Smooth muscle cell (in vitro differentiated cells): ENCODE measurements around the gene PIGV. TPM values are rescaled to one million over a fixed set of nuclear protein-coding genes. Genes with fewer than 3 reads are reported as not detected.
"Not testable (repeated sequence)": the region's sequence is repeated elsewhere in the genome, so short reads cannot be mapped to it uniquely, and the experiment has no call there.

ENCODE experiments used
- DNase-seq: peaks from one replicate; lab custom pipeline; 2025; ENCODE audit not compliant: unreplicated experiment; lab: John Stamatoyannopoulos, UW
- H2AFZ ChIP-seq: fragments of 200-600 bp; sonication (generic); 2 replicates; pipeline ENCODE4 v1.6.0; 2016; ENCODE audit warnings: antibody characterized with exemption, low read depth, mild to moderate bottlenecking
- H3F3A ChIP-seq: fragments of 200-600 bp; sonication (generic); 2 replicates; pipeline ENCODE4 v1.6.0; 2017; ENCODE audit warnings: antibody characterized with exemption, low read depth
- H3K27ac ChIP-seq: fragments of 200-600 bp; sonication (generic); 2 replicates; pipeline ENCODE4 v1.5.1; 2016; ENCODE audit warnings: low read depth, mild to moderate bottlenecking
- H3K27me3 ChIP-seq: fragments of 200-600 bp; sonication (generic); 2 replicates; pipeline ENCODE4 v1.6.1; 2016; ENCODE audit warnings: low read depth, mild to moderate bottlenecking
- H3K36me3 ChIP-seq: fragments of 200-600 bp; sonication (generic); 2 replicates; pipeline ENCODE4 v1.5.1; 2016; ENCODE audit warnings: low read depth
- H3K4me1 ChIP-seq: fragments of 200-600 bp; sonication (generic); 2 replicates; pipeline ENCODE4 v1.5.1; 2016; ENCODE audit warnings: low read depth
- H3K4me2 ChIP-seq: fragments of 200-600 bp; sonication (generic); 2 replicates; pipeline ENCODE4 v1.6.0; 2016; ENCODE audit warnings: mild to moderate bottlenecking
- H3K4me3 ChIP-seq: fragments of 200-600 bp; sonication (generic); 2 replicates; pipeline ENCODE4 v1.5.1; 2016; ENCODE audit warnings: mild to moderate bottlenecking
- H3K79me2 ChIP-seq: fragments of 200-600 bp; sonication (generic); 2 replicates; pipeline ENCODE4 v1.6.0; 2016; ENCODE audit warnings: low read depth, mild to moderate bottlenecking
- H3K9ac ChIP-seq: fragments of 200-600 bp; sonication (generic); 2 replicates; pipeline ENCODE4 v1.6.0; 2016; ENCODE audit warnings: low read depth
- H3K9me3 ChIP-seq: fragments of 200-600 bp; sonication (generic); replicated peaks from 2 replicates; pipeline ENCODE4 v1.5.1; 2016; ENCODE audit warnings: low read depth
- H4K20me1 ChIP-seq: fragments of 200-600 bp; sonication (generic); 2 replicates; pipeline ENCODE4 v1.6.0; 2016; ENCODE audit warnings: low read depth
- CTCF ChIP-seq: fragments of 200-600 bp; sonication (generic); IDR thresholded peaks from 2 replicates; pipeline ENCODE4 v1.5.1; 2017; ENCODE audit warnings: borderline replicate concordance, mild to moderate bottlenecking, antibody characterized with exemption; ENCODE audit not compliant: insufficient read depth, poor library complexity, severe bottlenecking
- whole genome bisulfite sequencing: methylation state at CpG from one replicate; pipeline ENCODE4 v1.1.7; 2016; ENCODE audit warnings: low lambda C conversion rate; 5-methylcytosine and 5-hydroxymethylcytosine counted together
- polyA plus RNA-seq: library from polyadenylated mRNA; unstranded; fragments of >200 nt; fragmentation: Nextera tagmentation; extraction: Ambion mirVana; gene quantifications from 2 replicates; pipeline ENCODE4 v1.2.1, GENCODE V29; 2016
- total RNA-seq: library from RNA; depleted of rRNA; stranded (reverse); fragments of >200 nt; gene quantifications from 2 replicates; pipeline ENCODE4 v1.2.3, GENCODE V29; 2014

The PIGV gene
- total and polyA plus RNA-seq, 2 experiments from 2014 or later = 8.7 to 9.9 TPM

- Histone ChIP-seq H3K4me1 (peaks cover 11% of the 10 kb centered on the region), H3K79me2 (no peaks in the 10 kb centered on the region), H3F3A (peaks cover 9% of the 10 kb centered on the region), H3K27ac (no peak overlapping the region), H3K9me3 (no peaks in the 10 kb centered on the region), H4K20me1 (no peaks in the 10 kb centered on the region), H3K4me2 (no peak overlapping the region), H3K4me3 (no peak overlapping the region), H3K9ac (no peak overlapping the region), H3K36me3 (no peaks in the 10 kb centered on the region), H3K27me3 (no peaks in the 10 kb centered on the region), H2AFZ (no peak overlapping the region)
- 96% methylated on average over 2 of the region's 2 CpGs for WGBS
- TF ChIP-seq CTCF = no peak
- DNase-seq = no peak
Measured at GRCh38 chr1:26797627-26798026, 9.9 kb downstream of the PIGV start.

DNA sequence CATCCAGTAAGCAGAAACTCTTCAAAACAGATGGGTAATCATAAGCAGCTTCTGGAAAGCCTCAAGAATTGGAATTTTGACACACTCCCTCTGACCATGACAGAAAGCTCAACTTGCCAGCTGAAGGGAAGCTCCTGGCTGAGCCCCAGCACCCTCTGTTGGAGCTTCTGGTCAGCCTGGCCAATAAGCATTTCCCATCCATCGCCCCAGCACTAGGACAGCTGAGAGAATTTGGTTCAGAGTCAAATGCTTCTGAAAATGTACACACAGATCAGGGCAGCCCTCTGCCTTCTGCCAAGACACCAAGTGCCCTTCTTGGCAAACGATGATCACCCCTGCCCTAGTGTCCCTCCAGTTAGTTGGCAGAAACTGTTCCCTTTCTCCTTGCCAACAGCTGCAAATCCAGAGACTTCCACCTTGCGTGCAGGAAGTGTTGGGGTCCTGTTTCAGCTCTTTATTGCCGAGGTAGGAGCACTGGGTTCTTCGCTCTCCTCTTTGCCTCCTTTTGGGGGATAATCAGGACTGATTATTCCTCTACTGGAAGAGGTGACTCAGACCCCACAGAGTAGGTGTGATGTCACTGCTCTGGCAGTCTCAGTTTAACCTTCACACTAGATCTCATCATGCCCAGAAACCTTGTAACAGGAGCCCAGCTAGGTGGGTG is 11.9 kb downstream of the PIGV start:
- Histone ChIP-seq H3K27me3 (no peaks in the 10 kb centered on the region), H3K36me3 (no peaks in the 10 kb centered on the region), H3K4me3 (no peak overlapping the region)

DNA sequence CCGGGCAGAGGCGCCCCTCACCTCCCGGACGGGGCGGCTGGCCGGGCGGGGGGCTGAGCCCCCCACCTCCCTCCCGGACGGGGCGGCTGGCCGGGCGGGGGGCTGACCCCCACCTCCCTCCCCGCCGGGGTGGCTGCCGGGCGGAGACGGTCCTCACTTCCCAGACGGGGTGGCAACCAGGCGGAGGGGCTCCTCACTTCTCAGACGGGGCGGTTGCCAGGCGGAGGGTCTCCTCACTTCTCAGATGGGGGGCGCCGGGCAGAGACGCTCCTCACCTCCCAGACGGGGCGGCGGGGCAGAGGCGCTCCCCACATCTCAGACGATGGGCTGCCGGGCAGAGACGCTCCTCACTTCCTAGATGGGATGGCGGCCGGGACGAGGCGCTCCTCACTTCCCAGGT is 16.2 kb downstream of the PIGV start:
- WGBS = 98% methylated on average over 14 of the region's 36 CpGs
- H3K27ac ChIP-seq, H3F3A ChIP-seq: not testable (repeated sequence)

More for the DNA sequence above, 11.9 kb downstream of the PIGV start:
- 55% methylated on average over 5 of the region's 5 CpGs for whole genome bisulfite sequencing
- Histone ChIP-seq H3K9ac (peak overlapping the region; percentile 60), H3K4me1 (peaks cover 11% of the 10 kb centered on the region), H3K4me2 (peak overlapping the region; percentile 14), H3K79me2 (no peaks in the 10 kb centered on the region), H2AFZ (no peak overlapping the region), H3F3A (peaks cover 9% of the 10 kb centered on the region), H3K9me3 (no peaks in the 10 kb centered on the region), H3K27ac (peak overlapping the region; percentile 81), H4K20me1 (no peaks in the 10 kb centered on the region)
- no peak for DNase-seq
- TF ChIP-seq CTCF = no peak

GRCh38 chr1:26810105-26810504 is 22.4 kb downstream of the PIGV start:
- not testable (repeated sequence) for H4K20me1 ChIP-seq, H3K27me3 ChIP-seq, H3F3A ChIP-seq, DNase-seq, H3K27ac ChIP-seq, H2AFZ ChIP-seq, H3K9ac ChIP-seq, H3K9me3 ChIP-seq, H3K79me2 ChIP-seq, H3K4me2 ChIP-seq, H3K4me3 ChIP-seq, H3K36me3 ChIP-seq, H3K4me1 ChIP-seq
- 61% methylated on average over 11 of the region's 11 CpGs for WGBS
- TF ChIP-seq CTCF = peak; percentile 64

More for the DNA sequence above, 16.2 kb downstream of the PIGV start:
- not testable (repeated sequence) for H3K9ac ChIP-seq, H3K4me2 ChIP-seq, H3K79me2 ChIP-seq, H2AFZ ChIP-seq, H3K9me3 ChIP-seq, DNase-seq, H3K27me3 ChIP-seq, H3K36me3 ChIP-seq, H4K20me1 ChIP-seq, H3K4me3 ChIP-seq
- peaks cover 11% of the 10 kb centered on the region for H3K4me1 ChIP-seq
